GM18861 (cell line): ENCODE data around the gene CAST.

ENCODE experiments used
- ATAC-seq: cut with Tn5 transposase; IDR thresholded peaks from one replicate; pipeline ENCODE4 v1.9.1; 2021; ENCODE audit not compliant: unreplicated experiment

Gene CAST

DNA sequence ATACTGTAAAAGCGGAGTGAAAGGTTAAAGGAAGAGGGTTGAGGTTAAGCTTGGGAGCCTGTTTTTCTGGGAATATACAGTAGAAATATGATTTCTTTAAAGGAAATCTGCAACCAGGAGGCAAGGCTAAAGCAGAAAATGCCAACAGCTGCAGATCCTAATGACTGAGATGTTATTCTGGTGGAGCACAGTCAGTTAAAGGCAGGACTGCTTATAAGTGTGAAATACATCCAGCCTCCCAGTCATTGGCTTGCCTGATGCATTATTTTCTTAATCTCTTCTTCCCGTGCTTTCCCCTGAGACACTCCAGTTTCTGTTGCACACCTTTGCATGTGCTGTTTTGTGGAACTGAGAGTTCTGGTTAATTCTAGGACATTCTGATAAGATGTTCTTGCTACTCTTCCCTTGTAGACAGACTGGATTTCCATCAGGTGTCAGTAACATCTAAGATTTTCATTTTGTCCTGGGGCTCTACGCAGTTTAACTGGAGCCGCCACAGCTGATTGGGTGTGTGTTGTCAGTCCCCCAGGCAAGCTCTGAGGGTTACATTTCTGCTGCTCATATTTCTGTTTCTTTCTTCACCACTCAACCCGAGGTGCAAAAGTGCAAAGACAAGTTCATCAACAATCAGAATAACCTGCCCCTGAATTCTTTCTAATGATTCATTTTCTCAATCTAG is 44.4 kb downstream of the CAST start:
- ATAC-seq, result no peak

DNA sequence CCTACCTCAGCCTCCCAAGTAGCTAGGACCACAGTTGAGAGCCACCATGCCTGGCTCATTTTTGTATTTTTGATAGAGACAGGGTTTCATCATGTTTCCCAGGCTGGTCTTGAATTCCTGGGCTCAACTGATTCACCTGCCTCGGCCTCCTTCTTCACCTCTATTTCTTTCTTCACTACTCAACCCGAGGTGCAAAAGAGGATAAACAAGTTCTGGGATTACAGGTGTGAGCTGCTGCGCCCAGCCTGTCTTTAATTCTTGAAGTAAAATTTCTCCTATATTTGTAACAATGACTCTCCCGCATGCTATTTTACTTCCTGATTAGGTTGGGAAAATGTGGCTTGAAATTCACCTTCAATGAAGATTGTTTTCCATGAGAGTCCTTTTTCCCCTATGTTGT is 46.4 kb downstream of the CAST start:
- no peak for ATAC-seq

DNA sequence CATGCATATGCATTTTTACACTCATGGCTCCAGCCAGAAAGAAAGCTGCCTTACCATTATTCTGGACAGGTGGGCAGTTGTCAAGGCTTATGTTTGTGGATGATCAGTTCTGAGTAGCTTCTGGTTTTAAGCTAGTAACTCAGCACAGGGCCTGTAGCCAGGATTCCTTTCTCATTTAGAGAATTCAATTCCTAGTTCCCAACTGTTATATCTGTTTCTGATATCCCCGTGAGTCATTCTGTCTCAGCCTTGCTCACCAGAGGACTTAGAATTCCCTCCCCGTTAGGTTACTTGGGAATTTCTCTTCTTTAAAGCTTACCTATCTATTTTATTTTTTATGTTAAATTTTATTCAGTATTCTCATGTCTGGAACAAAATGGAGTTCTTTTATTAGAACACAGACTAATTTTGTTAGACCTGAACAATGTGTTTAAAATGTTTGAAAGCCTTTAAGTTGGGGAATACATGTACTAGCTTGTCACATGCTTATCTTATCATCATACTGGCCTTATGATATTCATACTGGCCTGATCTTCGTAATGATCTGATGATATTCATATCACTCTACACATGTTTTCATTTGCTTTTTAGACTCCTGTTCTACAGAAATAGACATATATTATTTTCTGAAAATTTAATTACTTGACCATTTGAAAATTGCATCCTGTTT is 47.1 kb downstream of the CAST start:
- ATAC-seq, result no peak

DNA sequence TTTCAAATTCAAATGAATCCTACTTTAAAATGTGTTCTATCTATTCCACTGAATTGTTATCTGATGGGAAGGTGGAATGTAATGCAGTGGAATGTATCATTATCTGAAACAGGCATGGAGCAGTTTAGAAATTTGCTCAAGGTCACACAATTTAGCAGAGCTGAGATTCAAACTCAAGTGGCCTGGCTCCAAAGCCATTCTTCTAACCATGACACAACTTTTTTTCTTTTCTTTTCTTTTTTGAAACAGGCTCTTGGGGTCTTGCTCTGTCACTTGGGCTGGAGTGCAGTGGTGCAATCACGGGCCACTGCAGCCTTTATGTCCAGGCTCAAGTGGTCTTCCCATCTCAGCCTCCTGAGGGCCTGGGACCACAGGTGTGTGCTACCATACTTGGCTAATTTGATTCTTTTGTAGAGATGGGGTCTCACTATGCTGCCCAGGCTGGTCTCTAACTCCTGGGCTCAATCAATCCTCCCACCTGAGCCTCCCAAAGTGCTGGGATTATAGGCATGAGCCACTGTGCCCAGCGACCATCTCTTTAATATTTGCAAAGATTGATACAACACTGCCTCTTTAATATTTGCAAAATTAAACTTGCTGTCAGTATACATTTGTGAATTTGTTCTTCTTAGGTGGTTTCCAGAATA is 50.0 kb downstream of the CAST start:
- ATAC-seq, result no peak

DNA sequence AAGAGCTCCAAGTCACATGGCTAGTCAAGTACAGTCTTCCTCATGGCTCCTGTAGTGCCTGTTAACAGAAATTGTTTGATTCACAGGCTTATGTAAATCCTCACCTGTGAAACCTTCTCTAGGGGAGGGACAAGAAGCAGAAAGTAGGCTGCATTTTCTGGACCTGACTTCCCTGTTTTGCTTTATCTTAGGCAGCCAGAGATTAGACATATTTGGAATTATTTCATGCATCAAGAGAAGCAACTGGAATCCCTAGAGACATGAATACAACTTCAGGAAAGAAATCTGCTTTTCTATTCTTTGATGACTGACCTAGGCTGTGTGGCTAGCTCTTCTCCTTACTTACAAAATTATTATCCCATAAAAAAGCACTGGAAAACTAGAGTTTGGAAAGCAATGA is 52.3 kb downstream of the CAST start:
- no peak for ATAC-seq

DNA sequence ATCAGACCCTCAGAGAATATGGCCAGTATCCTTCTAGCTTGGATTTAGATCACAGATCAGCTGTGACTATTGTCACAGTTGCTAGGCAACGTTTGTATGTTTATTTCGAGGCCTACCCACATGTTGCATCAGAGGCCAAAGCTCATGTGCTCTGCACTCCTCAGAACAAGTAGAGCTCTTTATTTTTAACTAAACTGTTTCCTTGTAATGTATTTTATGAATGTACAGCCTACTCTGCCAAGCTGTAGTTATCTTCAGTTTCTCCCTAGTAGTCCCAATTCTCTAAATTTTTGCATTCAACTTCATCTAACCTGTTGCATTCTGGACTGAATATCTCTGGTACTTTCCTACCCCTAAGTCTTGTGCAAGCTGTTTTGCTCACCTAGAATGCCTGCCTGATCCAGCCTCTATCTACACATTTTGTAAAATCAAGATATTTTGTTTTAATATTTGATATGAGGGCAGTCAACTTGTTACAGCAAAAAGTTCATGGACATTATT is 52.8 kb downstream of the CAST start:
- peak; percentile 66 for ATAC-seq

DNA sequence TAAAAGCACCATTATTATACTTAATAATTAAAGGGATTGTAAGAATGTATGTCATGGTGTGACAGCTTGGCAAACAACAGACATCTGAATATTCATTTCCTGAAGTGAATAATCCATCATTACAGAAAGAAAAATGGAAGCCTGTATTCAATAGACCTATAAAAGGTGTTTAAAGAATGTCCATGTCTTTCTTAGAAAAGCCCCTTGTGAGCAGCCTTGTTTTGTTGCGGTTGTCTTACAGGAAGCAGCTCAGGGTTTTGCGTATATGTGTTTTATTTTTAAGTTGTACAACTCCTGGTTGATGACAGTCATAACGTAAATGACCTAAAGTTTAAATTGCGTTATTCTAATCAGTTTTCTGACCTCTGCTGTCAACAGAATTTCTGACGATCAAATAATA is 53.8 kb downstream of the CAST start:
- no peak for ATAC-seq

DNA sequence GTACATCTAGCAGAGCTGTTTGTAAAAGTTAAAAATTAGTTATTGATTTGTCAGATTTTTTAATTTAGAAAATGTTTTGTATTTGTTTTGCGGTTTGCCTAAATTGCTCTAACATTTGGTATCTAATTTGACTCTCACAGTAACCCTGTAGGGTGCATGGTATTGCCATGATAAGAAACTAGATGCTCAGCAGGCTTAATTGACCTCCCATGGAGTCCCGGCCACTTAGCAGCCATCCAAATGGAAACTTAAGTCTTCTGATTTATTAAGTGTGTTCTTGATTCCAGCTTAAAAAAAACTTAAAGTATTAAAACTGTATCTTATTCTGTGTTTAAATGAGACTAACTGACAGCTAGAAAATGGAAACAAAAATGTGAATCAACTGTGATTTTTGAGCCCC is 54.5 kb downstream of the CAST start:
- ATAC-seq, result no peak

DNA sequence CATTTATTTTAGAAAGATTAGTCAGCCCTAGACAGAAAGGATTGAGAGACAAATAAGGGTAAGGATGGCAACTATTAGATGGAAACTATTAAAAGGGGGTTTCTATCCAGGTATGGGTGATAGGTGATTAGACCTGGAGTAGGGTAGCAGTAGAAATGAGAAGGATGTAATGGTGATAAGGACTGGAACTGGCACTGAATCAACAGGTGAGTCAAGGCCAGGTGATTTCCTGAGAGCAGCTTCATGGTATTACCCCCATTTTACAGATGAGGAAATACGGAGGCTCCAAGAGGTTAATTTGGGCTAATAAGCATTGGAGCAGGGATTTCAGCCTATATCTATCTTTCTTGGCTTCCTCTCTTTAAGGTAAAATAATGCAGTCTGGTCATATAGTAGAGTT is 55.7 kb downstream of the CAST start:
- ATAC-seq, result no peak

DNA sequence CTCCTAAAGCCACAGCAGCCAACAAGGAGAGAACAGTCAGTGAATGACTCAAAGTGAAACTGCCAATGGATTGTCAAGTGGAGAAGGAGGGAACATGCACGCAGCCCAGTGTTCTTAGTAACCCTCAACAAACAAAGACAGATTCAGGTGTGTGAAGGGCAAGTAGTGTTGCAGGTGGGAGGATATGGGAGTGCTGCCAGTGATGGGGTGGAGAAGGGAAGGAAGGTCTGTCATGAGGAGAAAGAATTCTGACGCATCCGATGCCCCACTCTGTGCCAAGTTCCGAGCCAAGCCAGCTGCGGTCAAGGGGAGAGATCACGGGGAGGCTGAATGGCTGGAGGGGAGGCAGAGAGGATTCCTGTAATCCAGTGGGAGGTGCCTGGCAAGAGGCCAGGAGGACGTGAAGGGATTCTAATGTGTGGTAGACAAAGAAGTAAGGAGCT is 56.5 kb downstream of the CAST start:
- no peak for ATAC-seq

DNA sequence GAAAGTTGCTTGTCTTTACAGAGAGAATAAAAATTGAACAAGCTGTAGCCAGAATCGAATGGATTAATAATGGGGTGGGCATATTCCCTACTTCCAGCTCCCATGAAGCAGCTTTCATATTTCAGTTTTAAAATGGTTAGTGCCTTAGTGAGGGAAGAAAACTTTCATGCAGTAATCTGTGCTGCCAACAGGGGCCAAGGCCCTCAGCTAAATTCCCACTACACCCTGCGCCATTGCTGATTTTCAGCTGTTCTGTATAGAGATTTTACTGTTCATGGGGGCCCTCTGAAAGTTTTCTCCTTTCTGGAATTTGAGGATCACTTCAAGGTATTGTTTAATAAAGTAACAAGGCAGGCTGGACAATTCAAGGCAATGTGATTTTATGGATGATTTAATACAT is 58.2 kb downstream of the CAST start:
- ATAC-seq, result no peak

DNA sequence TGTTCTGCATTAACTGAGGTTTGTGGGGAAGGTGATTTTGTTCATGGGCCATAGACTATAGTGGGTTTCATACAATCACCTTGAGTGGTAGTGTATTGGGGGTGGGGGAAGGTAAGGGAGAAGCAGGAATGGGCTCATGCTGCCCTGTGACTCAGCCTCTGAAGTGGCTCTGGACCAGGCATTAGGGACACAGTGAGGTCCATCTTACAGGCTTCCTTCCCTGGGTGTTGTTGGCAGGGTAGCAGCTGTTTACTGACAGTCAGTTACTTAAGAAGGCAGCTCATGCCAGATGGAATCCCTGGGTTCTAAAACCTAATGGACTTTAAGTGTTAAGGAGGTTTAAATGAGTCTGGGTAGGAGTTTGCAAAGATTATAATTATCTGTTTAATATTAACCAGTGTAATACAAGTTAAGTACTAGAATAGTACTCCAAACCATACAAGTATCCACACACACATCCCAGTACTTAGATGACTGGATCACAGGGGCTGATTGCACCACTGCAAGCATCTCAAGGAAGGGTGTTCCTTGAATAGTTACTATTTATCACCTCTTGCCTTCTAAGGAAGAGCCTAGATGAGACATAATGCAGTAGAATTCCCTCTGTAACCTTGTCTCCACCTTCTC is 59.3 kb downstream of the CAST start:
- no peak for ATAC-seq

DNA sequence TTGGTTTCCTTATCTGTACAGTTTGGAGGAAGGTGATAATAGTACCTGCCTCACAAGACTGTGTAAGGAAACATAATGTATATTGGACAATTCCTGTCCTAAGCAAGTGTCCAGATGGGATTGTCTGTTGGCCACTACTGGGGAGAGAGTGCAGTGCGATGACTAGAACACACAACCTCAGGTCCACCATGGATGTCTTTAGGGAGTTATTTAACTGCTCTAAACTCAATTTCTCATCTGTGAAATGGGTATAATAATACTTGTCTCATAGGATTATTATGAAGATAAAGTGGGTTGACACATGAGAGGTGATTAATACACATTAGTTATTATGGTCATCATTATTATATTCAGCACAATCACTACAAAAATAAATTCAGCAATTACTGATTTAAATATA is 63.1 kb downstream of the CAST start:
- ATAC-seq, result no peak

DNA sequence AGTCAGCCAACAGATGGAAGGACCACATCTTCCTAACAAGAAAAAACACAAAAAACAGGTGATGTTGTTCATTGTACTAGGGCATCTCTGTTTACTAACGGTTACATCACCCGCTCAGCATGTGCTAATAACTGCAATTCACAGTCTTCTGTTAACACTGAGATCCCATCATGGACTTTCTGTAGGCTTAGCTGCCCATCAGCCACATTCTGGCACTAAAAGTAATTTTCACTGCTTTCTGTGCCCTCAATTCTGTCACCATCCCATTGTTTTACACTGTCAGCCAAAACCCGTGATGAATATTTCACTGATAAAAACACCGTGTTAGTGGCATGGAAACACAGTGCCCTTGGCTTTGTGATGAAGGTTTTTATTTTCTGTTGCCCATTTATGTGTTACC is 64.6 kb downstream of the CAST start:
- ATAC-seq, result no peak

DNA sequence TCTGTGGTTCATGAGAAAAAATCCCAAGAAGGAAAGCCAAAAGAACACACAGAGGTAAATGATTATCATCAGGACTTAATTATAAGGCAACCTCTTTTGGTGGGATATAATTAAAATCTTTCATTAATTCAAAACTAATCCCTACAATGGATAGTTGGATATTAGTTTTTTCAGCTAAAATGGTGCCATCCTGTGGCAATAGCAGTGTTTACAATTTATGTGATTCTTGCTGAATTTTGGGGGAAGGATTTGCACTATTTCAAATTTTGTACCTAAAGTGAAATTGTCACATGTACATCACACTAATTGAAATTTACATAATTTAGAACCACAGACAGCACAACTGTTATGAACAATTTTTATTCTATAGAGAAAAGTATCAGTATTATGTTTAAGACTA is 67.0 kb downstream of the CAST start:
- ATAC-seq, result no peak

DNA sequence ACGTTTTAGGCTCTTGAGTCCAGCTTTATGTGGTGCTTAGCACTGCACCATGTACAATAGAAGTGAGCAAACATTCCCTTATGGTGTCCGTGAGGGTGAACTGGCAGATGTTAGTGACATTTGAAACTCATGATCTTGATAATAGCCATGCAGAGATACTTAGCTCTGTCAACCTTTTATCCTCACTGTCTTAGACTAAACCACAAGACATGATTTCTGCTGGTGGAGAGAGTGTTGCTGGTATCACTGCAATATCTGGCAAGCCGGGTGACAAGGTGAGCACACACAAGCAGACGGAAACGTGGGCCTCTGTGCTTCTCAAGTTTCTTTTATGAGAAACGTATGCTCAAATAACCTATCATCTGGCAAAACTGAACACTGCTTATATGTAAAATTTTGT is 68.4 kb downstream of the CAST start:
- no peak for ATAC-seq

DNA sequence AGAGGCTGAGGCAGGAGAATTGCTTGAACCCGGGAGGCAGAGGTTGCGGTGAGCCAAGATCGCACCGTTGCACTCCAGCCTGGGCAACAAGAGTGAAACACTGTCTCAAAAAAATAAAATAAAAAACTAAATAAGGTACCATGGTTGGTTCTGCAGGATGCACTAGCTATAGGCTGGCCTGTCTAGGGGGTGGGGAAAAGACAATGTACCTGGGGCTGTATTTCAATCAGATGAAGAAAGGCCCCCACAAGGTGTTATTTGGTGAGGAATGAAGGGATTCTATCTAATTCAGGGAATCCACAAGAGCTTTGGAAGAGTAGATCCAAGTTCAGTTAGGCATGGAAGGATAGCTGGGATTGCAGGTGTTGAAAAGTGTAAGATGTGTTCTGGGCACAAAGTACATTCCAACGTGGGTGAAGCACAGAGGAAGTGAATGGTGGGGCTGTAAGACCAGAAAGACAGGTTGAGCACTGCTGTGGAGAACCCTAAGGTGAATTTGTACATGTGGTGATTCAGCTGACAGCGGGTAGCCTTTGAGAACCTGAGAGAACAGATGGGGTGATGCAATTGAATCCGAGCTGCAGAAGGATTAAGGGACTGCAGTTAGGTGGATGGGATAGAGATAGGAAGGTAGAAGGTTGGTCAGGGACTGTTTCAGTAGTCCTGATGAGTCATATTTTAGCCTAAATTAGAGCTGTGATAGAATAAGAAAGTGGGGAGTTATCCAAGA is 71.8 kb downstream of the CAST start:
- ATAC-seq, result no peak

DNA sequence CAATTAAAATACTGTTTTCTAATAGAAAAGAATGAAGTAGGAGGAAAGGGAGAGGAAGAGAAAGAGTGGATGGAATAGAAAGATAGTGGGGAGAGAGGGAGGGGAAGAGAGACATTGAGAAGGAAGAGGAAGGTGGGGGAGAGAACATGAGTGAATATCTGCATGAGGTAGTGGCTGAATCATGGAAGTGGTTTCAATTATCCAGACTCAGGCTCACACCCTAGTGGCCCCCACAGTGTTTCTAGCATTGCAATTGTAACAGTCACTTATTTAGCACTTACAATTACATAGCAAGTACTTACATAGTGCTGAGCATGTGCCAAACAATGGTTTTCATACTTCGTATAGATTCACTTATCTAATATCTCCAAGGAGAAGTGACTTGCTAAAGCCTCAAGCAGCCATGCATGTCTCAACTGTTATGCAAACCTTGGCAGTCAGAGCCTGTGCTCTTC is 72.7 kb downstream of the CAST start:
- no peak for ATAC-seq

DNA sequence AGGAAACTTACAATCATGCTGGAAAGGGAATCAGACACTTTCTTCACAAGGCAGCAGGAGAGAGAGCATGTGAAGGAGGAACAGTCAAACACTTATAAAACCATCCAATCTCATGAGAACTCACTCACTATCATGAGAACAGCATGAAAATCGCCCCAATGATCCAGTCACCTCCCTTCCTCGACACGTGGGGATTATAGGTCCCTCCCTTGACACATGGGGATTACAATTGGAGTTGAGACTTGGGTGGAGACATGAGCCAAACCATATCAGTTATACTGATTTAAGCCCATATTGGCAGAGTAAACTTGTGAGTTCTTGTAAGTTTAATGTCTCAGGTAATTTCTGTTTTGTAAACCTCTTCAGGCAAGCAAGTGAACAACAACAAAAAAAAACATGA is 74.8 kb downstream of the CAST start:
- no peak for ATAC-seq

DNA sequence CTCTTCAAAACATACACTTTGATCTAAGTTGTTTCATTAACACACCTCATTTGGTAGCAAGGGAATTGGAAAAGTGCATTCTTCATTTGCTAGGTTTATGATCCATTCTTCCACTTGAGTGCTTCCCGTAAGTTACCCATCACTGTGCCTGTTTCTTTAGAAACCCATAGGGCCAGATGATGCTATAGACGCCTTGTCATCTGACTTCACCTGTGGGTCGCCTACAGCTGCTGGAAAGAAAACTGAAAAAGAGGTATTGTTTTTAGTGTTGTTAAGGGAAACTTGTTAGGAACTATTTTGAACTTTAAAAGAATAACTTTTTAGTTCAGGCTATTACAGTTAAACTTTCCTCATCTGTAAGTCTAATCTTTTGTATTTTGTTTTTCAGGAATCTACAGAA is 78.9 kb downstream of the CAST start:
- ATAC-seq, result no peak

DNA sequence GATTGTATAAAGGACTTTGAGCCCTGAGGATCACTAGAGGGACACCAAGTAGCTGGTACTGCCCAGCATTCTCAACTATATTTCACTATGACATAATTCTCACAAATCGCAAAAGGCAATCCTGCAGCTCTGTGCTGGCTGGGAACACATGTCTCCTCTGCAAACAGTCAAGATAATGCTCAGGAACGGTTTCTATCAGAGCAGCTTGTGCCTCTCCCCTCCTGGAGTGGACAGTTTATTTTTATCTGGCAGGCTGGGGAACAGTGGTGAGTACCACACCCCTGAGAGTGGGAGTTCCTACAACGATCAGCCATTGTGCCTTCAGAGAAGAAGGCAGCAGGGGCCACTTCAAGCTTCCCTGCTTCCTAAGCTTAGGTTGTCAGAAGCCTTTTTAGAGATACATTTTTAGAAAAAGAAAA is 79.7 kb downstream of the CAST start:
- ATAC-seq, result no peak
